Vagina (tissue), 2 donors: Measurements from ENCODE around the gene INPP5A.

ENCODE experiments used
- CTCF ChIP-seq, 3 experiments: fragments of 450-650 bp in 2 of 3; fragments of 200-600 bp in 1 of 3; sonication (generic) in 1 of 3; IDR thresholded peaks; one replicate each; pipeline ENCODE4 v1.5.1; 2017 to 2019; ENCODE audit warnings: antibody characterized with exemption in 3 of 3, mild to moderate bottlenecking in 2 of 3, moderate library complexity in 2 of 3
- POLR2A ChIP-seq, 2 donors: fragments of 450-650 bp; IDR thresholded peaks; one replicate each; pipeline ENCODE4 v1.6.1; 2017; ENCODE audit warnings: antibody characterized with exemption in 2 of 2, mild to moderate bottlenecking in 2 of 2, moderate library complexity in 2 of 2
- POLR2AphosphoS5 ChIP-seq, 2 donors: sonication (generic); formaldehyde crosslinking; IDR thresholded peaks; one replicate each; pipeline ENCODE4 v1.9.0; 2017; ENCODE audit warnings: antibody characterized with exemption in 2 of 2, mild to moderate bottlenecking in 2 of 2, low read depth in 1 of 2; ENCODE audit not compliant: insufficient read depth in 1 of 2

- no peak for TF ChIP-seq POLR2A (IDR thresholded peaks at IDR 0.05)
- TF ChIP-seq CTCF (IDR thresholded peaks at IDR 0.05): no peak
- TF ChIP-seq POLR2AphosphoS5 (IDR thresholded peaks at IDR 0.05; ENCODE audit: insufficient read depth in 1 of 2, low read depth in 1 of 2): no peak
Observed at GRCh38 chr10:132793213-132793612, 255.6 kb downstream of the INPP5A start.
